Stimulated activated CD8-positive, alpha-beta memory T cell treated with anti-CD3 and anti-CD28 coated beads, Interleukin-7, amount 100 ng/mL, for 4 hours (primary cell): ENCODE measurements around the gene TEX35.

Source experiments
- DNase-seq, 2 donors: peaks; one replicate each; pipeline ENCODE4 v3.0.0-alpha.2; 2020; ENCODE audit warnings: low read depth in 2 of 2

Gene TEX35

DNA sequence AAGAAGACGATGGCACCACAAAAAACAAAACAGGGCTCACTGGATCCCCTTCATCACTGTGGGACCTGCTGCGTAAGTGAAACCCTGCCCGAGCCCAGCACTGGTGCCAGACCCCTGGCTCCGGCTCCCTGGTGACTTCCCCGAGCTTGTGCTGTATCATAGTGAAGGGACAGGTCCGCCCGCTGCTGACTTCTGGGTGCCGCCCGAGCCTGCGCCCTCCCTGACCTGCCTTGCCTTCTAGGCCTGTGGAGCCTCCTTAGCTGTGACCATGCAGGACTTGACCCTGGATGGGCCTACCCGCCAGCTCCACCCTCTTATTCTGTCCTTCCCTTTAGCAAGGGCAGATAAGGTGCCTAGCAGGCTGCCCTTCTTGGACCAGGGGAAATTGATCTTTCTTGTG, 7.9 kb downstream of the TEX35 start:
- DNase-seq: no peak

GRCh38 chr1:178521241-178521640, 8.3 kb downstream of the TEX35 start:
- no peak for DNase-seq

- no peak for DNase-seq
Observed at GRCh38 chr1:178527117-178527516, 14.2 kb downstream of the TEX35 start.

GRCh38 chr1:178528228-178528952, 15.5 kb downstream of the TEX35 start:
- no peak for DNase-seq

DNA sequence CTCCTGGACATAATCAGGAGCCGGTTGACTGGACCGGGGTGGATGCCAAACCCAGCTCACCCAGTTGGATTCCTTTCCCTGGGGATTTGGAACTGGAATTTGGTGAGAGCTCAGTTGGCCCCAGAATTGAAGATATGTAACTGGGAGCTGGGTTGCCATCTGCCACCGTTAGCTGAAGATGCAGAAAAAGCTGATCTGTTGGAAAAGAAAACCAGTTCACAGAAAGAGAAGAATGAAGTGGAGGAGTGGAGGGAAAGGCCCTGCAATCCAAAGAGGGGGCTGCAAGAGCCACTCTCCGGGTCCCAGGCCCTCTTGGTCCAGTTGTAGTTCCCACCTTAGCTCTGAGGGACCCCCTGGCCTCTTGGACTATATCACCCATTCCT, 16.0 kb downstream of the TEX35 start:
- no peak for DNase-seq

GRCh38 chr1:178529364-178530036, 16.6 kb downstream of the TEX35 start:
- DNase-seq: no peak

GRCh38 chr1:178530037-178530402, 17.1 kb downstream of the TEX35 start:
- DNase-seq: no peak

DNA sequence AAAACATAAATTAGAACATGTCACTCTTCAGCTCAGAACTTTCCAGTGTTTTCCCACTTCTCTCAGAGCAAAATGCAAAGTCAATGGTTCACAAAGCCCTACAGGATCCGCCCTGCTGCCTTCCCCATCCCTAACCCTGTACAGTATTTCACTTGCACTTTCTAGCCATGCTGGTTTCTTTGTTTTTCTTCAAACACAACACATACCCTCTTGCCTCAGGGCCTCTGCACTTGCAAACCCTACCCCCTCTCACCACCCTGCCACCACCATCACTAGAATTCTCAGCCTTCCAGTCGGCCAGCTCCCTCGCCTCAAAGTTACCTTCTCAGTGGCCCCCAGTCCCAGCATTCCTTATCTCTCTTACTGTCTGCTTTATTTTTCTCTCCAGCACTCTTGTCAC, 17.6 kb downstream of the TEX35 start:
- DNase-seq: no peak

GRCh38 chr1:178531887-178532286, 19.0 kb downstream of the TEX35 start:
- no peak for DNase-seq

DNA sequence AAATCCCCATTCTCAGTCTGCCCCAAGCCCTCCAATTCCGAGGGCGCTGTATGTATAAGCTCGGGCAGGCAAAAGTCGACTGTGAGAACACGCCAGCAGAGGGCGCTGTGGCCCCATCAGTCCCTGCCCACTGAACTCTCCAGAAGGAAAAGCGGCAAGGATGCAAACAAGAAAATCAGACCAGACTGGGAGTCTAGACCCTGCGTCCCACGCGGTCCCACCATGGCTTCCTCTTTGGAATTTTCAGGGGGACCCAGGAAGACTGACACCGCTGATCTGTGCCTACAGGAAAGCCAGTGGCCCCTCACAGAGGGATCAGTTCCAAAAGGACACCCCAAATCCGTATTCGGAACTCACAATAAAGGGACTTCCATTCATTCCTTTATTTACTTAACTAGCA, 19.5 kb downstream of the TEX35 start:
- DNase-seq: peak; percentile 48

DNA sequence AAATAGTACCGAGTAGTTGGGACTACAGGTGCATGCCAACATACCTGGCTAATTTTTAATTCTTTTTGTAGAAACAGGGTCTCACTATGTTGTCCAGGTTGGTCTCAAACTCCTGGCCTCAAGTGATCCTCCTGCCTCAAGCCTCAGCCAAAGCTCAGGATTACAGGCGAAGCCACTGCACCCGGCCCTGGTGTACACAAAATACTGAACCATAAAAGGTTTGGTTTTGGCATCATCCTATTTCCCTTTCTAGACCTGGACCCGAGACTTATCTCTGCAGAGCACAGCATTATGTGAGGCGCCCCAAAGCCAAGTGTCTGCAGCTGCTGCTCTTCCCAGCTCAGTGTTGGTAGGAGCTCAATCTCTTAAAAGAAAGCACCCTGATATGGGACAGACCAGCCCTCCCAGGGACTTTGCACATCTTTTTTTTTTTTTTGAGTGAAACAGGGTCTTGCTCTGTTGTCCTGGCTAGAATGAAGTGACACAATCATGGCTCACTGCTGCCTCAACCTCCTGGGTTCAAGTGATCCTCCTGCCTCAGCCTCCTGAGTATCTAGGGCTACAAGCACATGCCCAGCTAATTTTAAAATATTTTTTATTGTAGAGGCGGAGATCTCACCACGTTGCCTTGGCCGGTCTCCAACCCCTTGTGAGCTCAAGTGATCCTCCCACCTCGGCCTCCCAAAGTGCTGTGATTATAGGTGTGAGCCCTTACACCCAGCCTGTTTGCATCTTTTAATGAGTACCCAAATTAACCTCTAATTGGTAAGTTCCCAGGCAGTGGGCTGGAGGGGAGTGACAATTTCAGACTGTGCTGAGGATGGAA, 20.4 kb downstream of the TEX35 start:
- no peak for DNase-seq

DNA sequence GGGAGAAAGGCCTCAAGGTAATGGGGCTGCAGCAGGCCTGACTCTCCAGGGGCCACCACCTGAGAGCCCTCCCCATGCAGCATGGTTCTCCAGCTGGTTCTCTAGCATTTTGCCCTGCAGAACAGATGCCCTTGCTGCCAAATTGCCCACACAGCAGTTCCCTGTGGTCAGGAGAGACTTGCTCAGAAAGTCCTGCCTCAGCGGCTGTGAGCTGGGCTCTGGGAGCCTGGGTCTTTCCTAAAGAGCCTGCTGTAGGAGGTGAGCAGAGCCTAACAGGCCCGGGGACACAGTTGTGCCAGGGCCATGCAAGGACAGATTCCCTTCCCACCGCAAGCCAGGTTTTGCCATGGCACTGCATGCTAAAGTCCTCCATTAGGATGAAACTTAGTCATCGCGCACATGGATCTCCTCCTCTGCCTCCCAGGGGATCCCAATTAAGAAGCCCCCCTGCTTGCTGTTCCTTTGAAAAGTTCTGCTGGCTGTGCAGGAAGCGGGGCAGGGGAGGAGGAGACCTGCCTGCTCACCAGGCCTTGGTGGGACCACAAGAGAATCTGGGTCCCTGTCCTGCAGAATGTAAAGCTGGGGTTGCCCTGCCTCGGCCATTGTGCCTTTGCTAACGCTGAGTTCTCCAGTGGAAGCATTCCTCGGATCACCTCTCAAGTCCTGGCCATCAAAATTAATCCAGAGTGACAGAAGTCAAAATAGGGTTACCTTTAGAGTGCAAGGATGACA, 21.4 kb downstream of the TEX35 start:
- DNase-seq: no peak

GRCh38 chr1:178536329-178536728, 23.4 kb downstream of the TEX35 start:
- DNase-seq: no peak

DNA sequence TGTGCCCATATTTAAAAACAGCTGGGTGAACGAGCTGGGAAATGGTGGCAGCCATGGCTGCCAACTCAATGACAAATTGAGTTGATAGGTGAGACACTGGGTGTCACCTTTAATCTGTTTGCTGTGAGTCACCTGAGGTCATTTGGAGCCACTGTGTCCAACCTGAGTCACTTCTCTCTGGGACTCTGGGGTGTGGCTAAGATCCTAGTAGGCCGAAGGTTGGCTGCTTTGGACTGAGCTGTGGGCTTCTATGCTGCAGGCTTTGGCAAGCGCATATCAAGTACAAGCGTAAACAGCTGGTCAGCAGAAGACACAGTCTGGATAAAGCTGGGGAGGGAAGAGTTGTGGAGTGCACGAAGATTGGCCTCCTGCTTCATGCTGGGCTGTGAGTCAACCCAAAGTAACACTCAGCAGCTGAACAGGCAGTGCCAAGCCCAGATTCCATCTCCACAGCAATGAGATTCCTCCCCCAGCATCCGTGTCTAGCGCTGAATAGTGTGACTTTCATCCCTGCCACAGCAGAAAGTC, 24.0 kb downstream of the TEX35 start:
- no peak for DNase-seq

GRCh38 chr1:178537382-178538090, 24.6 kb downstream of the TEX35 start:
- DNase-seq: no peak

DNA sequence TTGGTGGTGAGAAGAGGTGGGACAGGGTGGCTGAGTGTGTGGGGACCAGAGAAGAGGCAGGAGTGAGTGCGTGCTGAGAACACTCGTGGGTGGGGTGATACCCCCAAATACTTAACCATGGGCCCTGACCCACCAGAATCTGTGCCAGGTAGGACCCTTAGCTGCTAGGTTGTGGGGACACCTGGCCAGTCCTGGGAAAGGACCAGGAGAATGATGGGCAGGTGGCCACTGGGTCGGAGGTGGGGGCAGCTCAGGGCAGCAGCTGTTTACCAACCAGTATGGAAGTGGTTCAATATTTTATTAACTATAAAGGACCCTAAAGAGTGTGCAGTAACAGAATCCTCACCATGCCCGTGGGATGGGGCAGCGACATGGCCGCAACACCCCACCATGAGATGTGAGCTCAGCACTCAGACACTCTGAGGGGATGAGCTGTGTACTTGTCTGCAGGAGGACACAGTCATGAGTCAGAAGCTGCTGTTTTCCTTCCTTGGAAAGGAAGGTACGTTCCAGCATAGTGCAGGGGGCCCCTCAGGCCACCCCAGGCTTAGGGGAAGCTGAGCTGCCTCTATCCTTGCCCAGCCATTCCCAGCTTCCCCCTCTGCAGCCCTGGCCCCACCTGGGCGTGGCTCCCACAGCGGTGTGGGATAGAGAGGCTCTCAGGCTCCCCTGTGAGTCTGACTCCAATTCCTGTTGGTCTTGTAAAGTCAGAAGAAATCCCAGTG, 25.4 kb downstream of the TEX35 start:
- no peak for DNase-seq

- no peak for DNase-seq
Observed at GRCh38 chr1:178539291-178539690, 26.4 kb downstream of the TEX35 start.

DNA sequence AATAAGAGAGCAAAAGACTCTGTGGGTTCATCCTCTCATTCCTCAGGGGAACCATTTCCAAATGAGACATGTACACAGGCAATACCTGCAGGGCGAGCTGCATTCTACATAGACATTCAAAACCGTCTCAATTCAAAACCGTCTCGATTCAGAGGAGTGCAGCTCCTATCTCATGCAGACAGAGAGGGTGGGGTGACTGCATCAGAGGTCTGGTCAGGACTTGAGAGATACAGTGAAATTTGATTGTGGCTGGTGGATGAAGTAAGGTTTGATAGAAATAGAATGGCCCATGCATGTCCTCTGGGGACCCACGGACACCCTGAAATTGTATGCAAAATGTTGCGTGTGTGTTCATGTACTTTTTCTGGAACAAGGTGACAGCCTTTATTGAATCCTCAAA, 27.3 kb downstream of the TEX35 start:
- no peak for DNase-seq

GRCh38 chr1:178540646-178541045, 27.7 kb downstream of the TEX35 start:
- no peak for DNase-seq

GRCh38 chr1:178541379-178541778, 28.5 kb downstream of the TEX35 start:
- no peak for DNase-seq
